H1 (cell line): ENCODE measurements around the gene SLC17A4. TPM values are rescaled to one million over a fixed set of nuclear protein-coding genes. Genes with fewer than 3 reads are reported as not detected.

Source experiments
- CTCF ChIA-PET: fragments of 300-600 bp; sonication (Branson Sonifier 250); formaldehyde crosslinking; loops from one replicate; lab custom pipeline; 2021; ENCODE audit not compliant: partially characterized antibody; lab: Charles Lee
- POLR2A ChIA-PET: fragments of 300-600 bp; sonication (Branson Sonifier 250); formaldehyde crosslinking; loops from one replicate; lab custom pipeline; 2021; ENCODE audit warnings: inconsistent platforms; ENCODE audit not compliant: partially characterized antibody; lab: Charles Lee
- DNase-seq, 2 experiments: peaks; one replicate each; pipeline versions ENCODE4 v3.0.0 to v3.0.0-alpha.2; 2010 to 2022; ENCODE audit warnings: low spot score in 2 of 2, low read depth in 1 of 2, mixed read lengths in 1 of 2
- FAIRE-seq: peaks from 2 replicates; lab custom pipeline; 2011; peaks lifted over from hg19 to GRCh38; lab: Jason Lieb, UNC
- H2AFZ ChIP-seq: 2 replicates; pipeline ENCODE4 v1.8.1; 2012; ENCODE audit warnings: low read length, inconsistent platforms
- H2AK5ac ChIP-seq: 2 replicates; pipeline ENCODE4 v1.6.1; 2013; ENCODE audit warnings: low read depth, low read length
- H2BK120ac ChIP-seq: replicated peaks from 2 replicates; pipeline ENCODE3; 2013; ENCODE audit warnings: low read depth, low read length, inconsistent platforms
- H2BK12ac ChIP-seq: 2 replicates; pipeline ENCODE4 v1.6.1; 2013; ENCODE audit warnings: low read depth, low read length
- H2BK15ac ChIP-seq: 2 replicates; pipeline ENCODE4 v1.6.1; 2013; ENCODE audit warnings: low read length
- H2BK20ac ChIP-seq: 2 replicates; pipeline ENCODE4 v1.6.1; 2013; ENCODE audit warnings: low read length
- H2BK5ac ChIP-seq: 2 replicates; pipeline ENCODE4 v1.6.1; 2013; ENCODE audit warnings: low read depth, low read length
- H3K14ac ChIP-seq: 2 replicates; pipeline ENCODE4 v1.6.1; 2013; ENCODE audit warnings: inconsistent platforms; ENCODE audit not compliant: insufficient read length
- H3K18ac ChIP-seq: 2 replicates; pipeline ENCODE4 v1.6.1; 2013; ENCODE audit warnings: low read length; ENCODE audit errors: extremely low read depth
- H3K23ac ChIP-seq: 2 replicates; pipeline ENCODE4 v1.6.1; 2013; ENCODE audit warnings: inconsistent platforms; ENCODE audit not compliant: insufficient read length
- H3K23me2 ChIP-seq: 2 replicates; pipeline ENCODE4 v1.6.1; 2013; ENCODE audit warnings: low read depth, low read length
- H3K27ac ChIP-seq: 2 replicates; pipeline ENCODE4 v1.6.1; 2011; ENCODE audit warnings: low read depth, low read length, inconsistent platforms
- H3K27me3 ChIP-seq, 4 experiments: replicated peaks in 1 of 4; 1 replicate in 1 of 4; 2 replicates in 3 of 4; pipeline versions ENCODE4 v1.6.1 to v1.8.1; 2011 to 2013; ENCODE audit warnings: low read length in 3 of 4, mild to moderate bottlenecking in 3 of 4, inconsistent platforms in 2 of 4, mixed read lengths in 2 of 4, moderate library complexity in 1 of 4; ENCODE audit not compliant: control insufficient read depth in 3 of 4, insufficient read depth in 3 of 4; ENCODE audit errors: extremely low read depth in 1 of 4
- H3K36me3 ChIP-seq, 4 experiments: 2 replicates each; pipeline versions ENCODE4 v1.6.1 to v1.8.1; 2011 to 2013; ENCODE audit warnings: mild to moderate bottlenecking in 4 of 4, low read length in 3 of 4, moderate library complexity in 2 of 4, control low read depth in 1 of 4, inconsistent platforms in 1 of 4; ENCODE audit not compliant: insufficient read depth in 4 of 4, control insufficient read depth in 2 of 4
- H3K4ac ChIP-seq: replicated peaks from 2 replicates; pipeline ENCODE3; 2013; ENCODE audit warnings: low read length, low read depth, mixed read lengths, inconsistent platforms; ENCODE audit not compliant: insufficient read length
- H3K4me1 ChIP-seq, 4 experiments: replicated peaks in 1 of 4; 1 replicate in 1 of 4; 2 replicates in 3 of 4; pipeline versions ENCODE4 v1.6.1 to v1.8.1; 2011 to 2013; ENCODE audit warnings: low read length in 3 of 4, inconsistent platforms in 2 of 4, mixed read lengths in 1 of 4; ENCODE audit not compliant: insufficient read depth in 4 of 4, control insufficient read depth in 3 of 4
- H3K4me2 ChIP-seq, 2 experiments: 2 replicates each; pipeline versions ENCODE4 v1.6.1 to v1.8.1; 2011 to 2013; ENCODE audit warnings: low read depth in 2 of 2, low read length in 2 of 2, control low read depth in 1 of 2, inconsistent platforms in 1 of 2, mild to moderate bottlenecking in 1 of 2; ENCODE audit not compliant: insufficient read depth in 1 of 2
- H3K4me3 ChIP-seq, 4 experiments: fragments of 200-600, 300-600 bp in 1 of 4; sonication (generic), shearing (Covaris generic), sonication (Bioruptor Twin) in 1 of 4; 2 replicates each; pipeline versions ENCODE4 v1.5.1 to v1.8.1; 2011 to 2016; ENCODE audit warnings: low read length in 4 of 4, low read depth in 3 of 4, control low read depth in 2 of 4, inconsistent platforms in 2 of 4, mild to moderate bottlenecking in 2 of 4, mixed read lengths in 1 of 4, moderate library complexity in 1 of 4; ENCODE audit not compliant: insufficient read depth in 2 of 4; ENCODE audit errors: extremely low read depth in 1 of 4
- H3K56ac ChIP-seq: replicated peaks from 2 replicates; pipeline ENCODE3; 2013; ENCODE audit warnings: low read depth, mild to moderate bottlenecking, mixed read lengths, low read length, inconsistent platforms; ENCODE audit not compliant: insufficient read length
- H3K79me1 ChIP-seq: 2 replicates; pipeline ENCODE4 v1.6.1; 2013; ENCODE audit warnings: low read depth, low read length, control low read depth
- H3K79me2 ChIP-seq, 2 experiments: 2 replicates each; pipeline versions ENCODE4 v1.6.1 to v1.8.1; 2012 to 2013; ENCODE audit warnings: low read length in 2 of 2, mild to moderate bottlenecking in 2 of 2, inconsistent platforms in 1 of 2; ENCODE audit not compliant: insufficient read depth in 2 of 2, control insufficient read depth in 1 of 2
- H3K9ac ChIP-seq, 4 experiments: replicated peaks in 1 of 4; 1 replicate in 1 of 4; 2 replicates in 3 of 4; pipeline versions ENCODE4 v1.6.1 to v1.8.1; 2011 to 2013; ENCODE audit warnings: low read depth in 3 of 4, low read length in 3 of 4, control low read depth in 2 of 4, mild to moderate bottlenecking in 2 of 4, moderate library complexity in 2 of 4, inconsistent platforms in 1 of 4; ENCODE audit errors: extremely low read depth in 1 of 4
- H3K9me3 ChIP-seq, 2 experiments: 2 replicates each; pipeline versions ENCODE4 v1.6.1 to v1.8.1; 2012 to 2013; ENCODE audit warnings: mild to moderate bottlenecking in 2 of 2, moderate library complexity in 2 of 2, control low read depth in 1 of 2, inconsistent platforms in 1 of 2, low read depth in 1 of 2, low read length in 1 of 2, mixed read lengths in 1 of 2; ENCODE audit not compliant: insufficient read depth in 2 of 2
- H4K20me1 ChIP-seq, 2 experiments: replicated peaks in 1 of 2; 2 replicates each; pipeline versions ENCODE3 to v1.8.1; 2011 to 2013; ENCODE audit warnings: inconsistent platforms in 2 of 2, low read length in 2 of 2, mild to moderate bottlenecking in 1 of 2; ENCODE audit not compliant: insufficient read depth in 2 of 2, control insufficient read depth in 1 of 2
- H4K5ac ChIP-seq: 2 replicates; pipeline ENCODE4 v1.6.1; 2013; ENCODE audit warnings: low read length, low read depth, mixed read lengths, inconsistent platforms; ENCODE audit not compliant: insufficient read length
- H4K8ac ChIP-seq: 2 replicates; pipeline ENCODE4 v1.8.0; 2013; ENCODE audit warnings: mild to moderate bottlenecking, moderate library complexity, low read length, inconsistent platforms; ENCODE audit not compliant: insufficient read depth; ENCODE audit errors: extremely low read depth
- H4K91ac ChIP-seq: replicated peaks from 2 replicates; pipeline ENCODE3; 2013; ENCODE audit warnings: low read length, mixed read lengths, inconsistent platforms; ENCODE audit not compliant: insufficient read length
- CTCF ChIP-seq, 3 experiments: IDR thresholded peaks; 1 replicate in 2 of 3; 2 replicates in 1 of 3; pipeline versions ENCODE4 v1.5.1 to v1.6.1; 2011; ENCODE audit warnings: low read length in 3 of 3, mild to moderate bottlenecking in 3 of 3, inconsistent platforms in 2 of 3, low read depth in 1 of 3, moderate library complexity in 1 of 3; ENCODE audit not compliant: insufficient read depth in 1 of 3; ENCODE audit errors: control extremely low read depth in 1 of 3
- SP1 ChIP-seq: IDR thresholded peaks from 2 replicates; pipeline ENCODE4 v1.6.1; 2011; ENCODE audit warnings: low read depth, low read length
- TAF1 ChIP-seq: IDR thresholded peaks from 2 replicates; pipeline ENCODE4 v1.6.1; 2011; ENCODE audit warnings: mild to moderate bottlenecking, low read depth, low read length
- WGBS, 2 experiments: shearing (Covaris generic) in 1 of 2; methylation state at CpG; one replicate each; pipeline versions ENCODE4 v1.1.6 to v1.1.7; 2013 to 2015; ENCODE audit warnings: low lambda C conversion rate in 2 of 2, mixed read lengths in 2 of 2, inconsistent platforms in 1 of 2, low coverage in 1 of 2, missing lambda C conversion rate in 1 of 2; ENCODE audit not compliant: insufficient replicate concordance in 2 of 2, insufficient coverage in 1 of 2, insufficient read length in 1 of 2; ENCODE audit errors: extremely low coverage in 1 of 2, missing lambda C conversion rate in 1 of 2; 5-methylcytosine and 5-hydroxymethylcytosine counted together
- polyA plus RNA-seq, 7 experiments: library from polyadenylated mRNA; depleted of rRNA in 3 of 7; stranded (reverse) in 5 of 7; unstranded in 2 of 7; fragments of >200 nt in 5 of 7; fragments of 200-250 nt in 2 of 7; gene quantifications; 1 replicate in 5 of 7; 2 replicates in 1 of 7; 4 replicates in 1 of 7; pipeline versions ENCODE4 v1.2.1 to v1.2.3, GENCODE V29; 2011 to 2013; ENCODE audit warnings: missing spikeins in 2 of 7, mixed read lengths in 2 of 7
- total RNA-seq: library from RNA; stranded (reverse); fragmentation: NEBNext Ultra II Directional; extraction: Animal tissue kit (Norgen Biotek cat#: 25700); gene quantifications from 2 replicates; pipeline ENCODE4 v1.2.1, GENCODE V29; 2021

SLC17A4 gene
- total and polyA plus RNA-seq, 2 of the 8 experiments (the other 6 are each of a cell fraction or from before 2014, with no cell fraction given), result not detected

- H3K36me3 ChIP-seq, result no peaks in the 10 kb centered on the region
- H3K23me2 ChIP-seq, result no peaks in the 10 kb centered on the region; the same call in 1 of the 2 replicates
- H2BK15ac ChIP-seq, result no peak overlapping the region
- H3K56ac ChIP-seq, result no peak overlapping the region
- TF ChIP-seq SP1, result no peak
- TF ChIP-seq CTCF (IDR thresholded peaks at IDR 0.05; ENCODE audit: control extremely low read depth in 1 of 3, insufficient read depth in 1 of 3, low read depth in 1 of 3, low read length in 3 of 3), result peak in 2 of 3 experiments; percentile 1 to 29; a peak in 1 of 4 replicates
- no peak for TF ChIP-seq TAF1
- H3K4ac ChIP-seq, result no peak overlapping the region
- H3K79me2 ChIP-seq, result no peaks in the 10 kb centered on the region
- ChIA-PET POLR2A (interaction anchor here (0.6 kb wide), 1 partner anchor 248 kb away, joined by 3 read pairs; no protein-coding TSS in a partner anchor), CTCF (interaction anchor here (1.0 to 2.7 kb wide), 10 partner anchors 8 to 486 kb away, joined by 3 to 27 read pairs (median 4); no protein-coding TSS in a partner anchor)
- DNase-seq, result no peak
- H3K4me1 ChIP-seq, result no peaks in the 10 kb centered on the region
- H3K14ac ChIP-seq, result no peak overlapping the region
- H3K23ac ChIP-seq, result no peak overlapping the region
- peaks cover 0 to 1% (median 0%) of the 10 kb centered on the region in 4 experiments; a peak in 1 of 7 replicates for H3K27me3 ChIP-seq
- no peak overlapping the region for H4K91ac ChIP-seq
- no peak overlapping the region for H3K4me2 ChIP-seq
- FAIRE-seq, result no peak
- H4K20me1 ChIP-seq, result no peaks in the 10 kb centered on the region
- no peak overlapping the region for H3K18ac ChIP-seq
- H3K9ac ChIP-seq, result no peak overlapping the region
- WGBS, 2 experiments, result 88% methylated on average over 9 of the region's 10 CpGs; no CpG with 5 or more reads in 1 of the 2 experiments
- no peak overlapping the region for H3K27ac ChIP-seq
- no peaks in the 10 kb centered on the region for H3K9me3 ChIP-seq
- H3K79me1 ChIP-seq, result no peaks in the 10 kb centered on the region
- H4K8ac ChIP-seq, result no peak overlapping the region
- peak overlapping the region; percentile 93 for H2AFZ ChIP-seq
- H2BK20ac ChIP-seq, result no peak overlapping the region
- no peak overlapping the region for H2AK5ac ChIP-seq
- H2BK120ac ChIP-seq, result no peak overlapping the region
- H2BK12ac ChIP-seq, result no peak overlapping the region
- H4K5ac ChIP-seq, result no peak overlapping the region
- no peak overlapping the region for H2BK5ac ChIP-seq
- H3K4me3 ChIP-seq, result no peak overlapping the region
These were observed 44.8 kb upstream of the SLC17A4 start for GRCh38 chr6:25709761-25710160.
